NCI-H1092 (cell line): Measurements from ENCODE around the gene SPACA4.
"Not testable (repeated sequence)": the region's sequence is repeated elsewhere in the genome, so short reads cannot be mapped to it uniquely, and the experiment has no call there.

Source experiments
- DNase-seq: peaks from one replicate; lab custom pipeline; 2025; lab: John Stamatoyannopoulos, UW

The SPACA4 gene, protein sequence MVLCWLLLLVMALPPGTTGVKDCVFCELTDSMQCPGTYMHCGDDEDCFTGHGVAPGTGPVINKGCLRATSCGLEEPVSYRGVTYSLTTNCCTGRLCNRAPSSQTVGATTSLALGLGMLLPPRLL

DNA sequence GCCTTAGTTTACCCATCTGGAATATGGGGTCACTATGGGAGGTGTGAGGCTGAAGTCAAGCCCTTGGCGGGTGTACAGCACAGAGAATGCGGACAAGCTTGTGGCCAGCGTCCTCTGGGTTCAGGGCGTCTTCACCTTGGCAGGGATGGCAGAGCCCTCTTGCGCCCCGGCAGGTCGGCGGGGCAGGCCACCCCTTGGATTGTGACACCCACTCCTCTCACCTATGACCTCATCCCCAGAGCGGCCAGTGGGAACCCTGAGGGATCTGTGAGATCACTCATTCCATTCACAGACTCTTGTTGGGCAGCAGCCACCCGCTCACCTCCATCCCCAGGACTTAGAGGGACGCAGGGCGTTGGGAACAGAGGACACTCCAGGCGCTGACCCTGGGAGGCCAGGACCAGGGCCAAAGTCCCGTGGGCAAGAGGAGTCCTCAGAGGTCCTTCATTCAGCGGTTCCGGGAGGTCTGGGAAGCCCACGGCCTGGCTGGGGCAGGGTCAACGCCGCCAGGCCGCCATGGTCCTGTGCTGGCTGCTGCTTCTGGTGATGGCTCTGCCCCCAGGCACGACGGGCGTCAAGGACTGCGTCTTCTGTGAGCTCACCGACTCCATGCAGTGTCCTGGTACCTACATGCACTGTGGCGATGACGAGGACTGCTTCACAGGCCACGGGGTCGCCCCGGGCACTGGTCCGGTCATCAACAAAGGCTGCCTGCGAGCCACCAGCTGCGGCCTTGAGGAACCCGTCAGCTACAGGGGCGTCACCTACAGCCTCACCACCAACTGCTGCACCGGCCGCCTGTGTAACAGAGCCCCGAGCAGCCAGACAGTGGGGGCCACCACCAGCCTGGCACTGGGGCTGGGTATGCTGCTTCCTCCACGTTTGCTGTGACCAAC is at the start of gene SPACA4:
Gene SPACA4, plus strand, starts transcription at position 280 of the 896 bp plus-strand sequence. Its CDS starts 237 bp downstream, at position 517.
- DNase-seq, result no peak

DNA sequence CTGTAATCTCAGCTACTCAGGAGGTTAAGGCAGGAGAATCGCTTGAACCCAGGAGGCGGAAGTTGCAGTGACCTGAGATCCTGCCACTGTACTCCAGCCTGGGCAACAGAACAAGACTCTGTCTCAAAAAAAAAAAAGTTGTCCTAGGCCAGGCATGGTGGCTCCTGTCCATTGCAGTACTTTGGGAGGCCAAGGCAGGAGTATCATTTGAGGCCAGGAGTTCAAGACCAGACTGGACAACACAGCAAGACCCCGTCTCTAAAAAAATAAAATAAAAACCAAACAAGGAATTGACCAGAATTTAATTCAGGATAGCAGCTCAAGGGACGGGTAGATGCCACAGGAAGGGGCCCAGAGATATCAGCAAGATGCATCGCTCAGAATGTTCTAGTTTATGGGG is 49.7 kb upstream of the SPACA4 start:
- no peak for DNase-seq

DNA sequence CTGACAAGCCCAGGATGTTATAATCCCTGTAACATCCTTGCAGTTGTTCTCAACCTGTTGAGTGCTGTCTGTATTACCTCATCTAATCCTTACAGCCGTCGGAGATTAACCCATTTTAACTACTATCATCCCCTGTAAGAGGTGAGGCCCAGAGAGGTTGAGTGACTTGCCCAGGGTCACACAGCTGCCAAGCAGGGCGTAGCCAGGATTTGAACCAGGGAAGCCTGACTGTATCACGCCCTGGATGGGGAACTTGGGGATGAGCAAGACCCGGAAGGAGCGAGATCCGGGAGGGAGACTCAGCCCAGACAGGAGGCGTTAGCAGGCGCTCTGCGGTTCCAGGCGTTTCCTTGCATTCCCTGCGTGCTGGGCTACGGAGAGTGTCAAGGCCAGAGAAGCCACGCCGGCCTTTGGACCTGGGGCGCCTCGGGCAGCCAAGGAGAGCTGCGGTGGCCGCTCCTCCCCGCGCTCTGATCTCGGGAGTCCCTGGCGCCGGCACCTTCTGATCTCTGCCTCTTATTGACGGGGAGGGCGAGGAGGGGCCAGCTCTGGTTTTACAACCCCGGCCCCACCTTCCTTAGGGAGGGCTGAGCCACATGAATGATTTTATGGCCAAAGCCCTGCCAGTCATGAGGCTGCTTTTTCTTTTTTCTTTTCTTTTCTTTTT is 48.4 kb upstream of the SPACA4 start:
- DNase-seq, result no peak

DNA sequence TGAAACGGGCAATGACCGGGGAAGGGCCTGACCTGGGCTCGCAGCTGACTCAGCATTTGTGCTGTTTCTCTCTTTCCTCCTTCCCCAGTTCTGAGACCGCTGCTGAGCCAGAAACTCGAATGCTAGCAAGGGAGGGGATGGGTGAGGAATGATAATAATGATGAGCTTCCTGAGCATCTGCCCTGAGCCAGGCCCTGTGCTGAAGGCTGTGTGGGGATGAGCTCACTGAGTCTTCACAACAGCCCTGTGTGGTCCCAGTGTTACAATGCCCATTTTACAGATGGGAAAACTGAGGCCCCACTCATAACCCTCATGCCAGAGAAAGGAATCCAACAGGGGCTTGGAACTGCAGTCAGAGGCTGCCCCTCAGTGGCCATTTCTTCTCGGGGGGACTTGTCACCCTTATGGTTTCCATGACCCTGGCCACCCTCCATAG is 46.4 kb upstream of the SPACA4 start:
- no peak for DNase-seq

DNA sequence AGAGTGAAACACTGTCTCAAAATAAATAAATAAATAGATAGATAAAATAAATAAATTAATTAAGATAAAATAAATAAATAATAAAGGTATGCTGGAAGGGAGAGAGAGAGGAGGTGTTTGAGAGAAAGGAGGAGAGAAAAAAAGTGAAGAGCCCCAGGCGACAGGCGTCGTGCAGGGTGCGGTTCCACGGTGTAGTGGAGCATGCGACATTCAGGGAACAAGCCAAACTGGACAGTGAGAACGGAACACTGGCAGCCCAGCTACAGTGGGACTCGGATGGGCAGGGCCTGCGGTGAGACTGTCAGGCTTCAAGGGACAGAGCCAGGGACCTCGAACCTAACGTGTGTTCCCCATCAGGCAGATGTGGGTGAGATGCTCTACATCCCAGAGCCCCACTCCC is 45.1 kb upstream of the SPACA4 start:
- DNase-seq, result no peak

DNA sequence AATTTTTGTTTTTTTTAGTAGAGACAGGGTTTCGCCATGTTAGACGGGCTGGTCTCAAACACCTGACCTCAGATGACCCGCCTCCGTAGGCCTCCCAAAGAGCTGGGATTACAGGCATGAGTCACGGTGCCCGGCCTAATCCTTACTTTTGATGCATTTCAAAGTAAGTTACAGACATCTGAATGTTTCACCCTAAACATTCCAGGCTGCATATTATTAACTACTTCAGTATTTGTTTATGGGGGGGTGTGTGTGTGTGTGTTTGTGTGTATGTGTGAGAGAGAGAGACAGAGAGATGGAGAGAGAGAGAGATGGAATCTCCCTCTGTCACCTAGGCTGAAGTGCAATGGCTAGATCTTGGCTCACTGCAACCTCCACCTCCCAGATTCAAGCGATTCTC is 41.5 kb upstream of the SPACA4 start:
- no peak for DNase-seq

DNA sequence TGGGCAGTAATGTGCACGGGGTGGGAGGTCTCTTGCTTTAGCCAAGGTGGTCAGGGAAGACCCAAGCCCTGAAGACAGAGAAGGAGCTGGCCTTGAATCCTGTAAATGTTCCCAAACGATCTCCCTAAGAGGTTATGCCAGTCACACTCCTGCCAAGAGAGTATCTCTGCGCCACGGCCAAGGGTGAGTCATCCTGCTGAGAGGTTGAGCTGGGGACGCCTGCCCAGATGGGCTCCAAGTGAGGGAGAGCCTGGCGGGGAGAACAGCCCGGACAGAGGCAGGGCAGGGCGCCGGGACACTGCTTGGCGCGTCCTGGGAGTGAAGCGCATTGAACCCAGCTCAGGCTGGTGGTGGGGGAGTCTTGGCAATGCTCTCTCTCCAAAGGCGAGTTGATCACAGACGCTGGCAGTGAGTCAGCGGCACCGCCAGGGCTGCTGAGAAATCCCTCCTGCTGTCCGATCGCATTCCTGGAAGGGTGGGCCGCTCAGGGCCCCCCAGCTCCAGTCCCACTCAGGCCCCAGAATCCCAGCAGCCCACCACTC is 38.1 kb upstream of the SPACA4 start:
- DNase-seq, result no peak

DNA sequence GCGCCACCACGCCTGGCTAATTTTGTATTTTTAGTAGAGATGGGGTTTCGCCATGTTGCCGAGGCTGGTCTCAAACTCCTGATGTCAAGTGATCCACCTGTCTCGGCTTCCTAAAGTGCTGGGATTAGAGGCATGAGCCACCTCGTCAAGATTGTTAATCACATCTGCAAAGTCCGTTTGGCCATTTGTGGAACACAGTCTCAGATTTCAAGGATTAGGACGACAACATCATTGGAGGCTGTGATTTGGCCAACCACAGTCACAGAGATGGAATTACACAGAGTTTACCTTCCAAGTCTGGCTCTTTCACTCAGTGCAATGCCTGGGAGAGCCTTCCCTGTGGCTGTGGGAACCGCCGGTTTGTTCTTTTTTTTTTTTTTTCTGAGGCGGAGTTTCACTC is 36.7 kb upstream of the SPACA4 start:
- DNase-seq, result no peak

DNA sequence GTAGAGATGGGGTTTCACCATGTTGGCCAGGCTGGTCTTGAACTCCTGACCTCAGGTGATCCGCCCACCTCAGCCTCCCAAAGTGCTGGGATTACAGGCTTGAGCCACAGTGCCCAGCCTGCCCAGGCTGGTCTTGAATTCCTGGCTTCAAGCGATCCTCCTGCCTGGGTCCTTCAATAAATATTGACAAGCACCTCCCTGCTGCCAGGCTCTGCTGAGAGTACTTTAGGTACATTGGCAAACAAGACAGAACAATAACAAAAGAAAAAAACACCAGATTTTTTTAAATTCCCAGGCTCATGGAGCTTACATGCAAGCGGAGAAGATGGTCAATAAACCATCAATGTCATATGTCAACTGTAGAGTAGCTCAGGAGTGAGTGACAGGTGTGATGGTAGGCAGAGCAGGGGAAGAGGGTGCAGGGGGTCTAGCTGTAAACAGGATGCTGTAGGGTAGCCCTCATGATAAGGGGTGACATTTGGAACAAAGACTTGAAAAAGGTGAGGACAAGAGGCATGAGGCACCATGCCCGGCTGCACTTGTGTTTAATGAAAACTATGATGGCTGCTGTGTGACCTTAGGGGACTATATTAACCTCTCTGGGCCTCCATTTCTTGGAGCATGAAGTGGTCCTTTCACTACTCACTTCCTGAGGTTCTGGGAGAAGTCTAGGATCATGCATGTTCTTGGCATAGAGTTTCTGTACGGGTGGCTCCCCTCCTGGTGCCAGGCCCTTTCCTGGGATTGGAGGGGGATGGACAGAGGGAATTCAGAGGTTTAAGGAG is 35.0 kb upstream of the SPACA4 start:
- no peak for DNase-seq

DNA sequence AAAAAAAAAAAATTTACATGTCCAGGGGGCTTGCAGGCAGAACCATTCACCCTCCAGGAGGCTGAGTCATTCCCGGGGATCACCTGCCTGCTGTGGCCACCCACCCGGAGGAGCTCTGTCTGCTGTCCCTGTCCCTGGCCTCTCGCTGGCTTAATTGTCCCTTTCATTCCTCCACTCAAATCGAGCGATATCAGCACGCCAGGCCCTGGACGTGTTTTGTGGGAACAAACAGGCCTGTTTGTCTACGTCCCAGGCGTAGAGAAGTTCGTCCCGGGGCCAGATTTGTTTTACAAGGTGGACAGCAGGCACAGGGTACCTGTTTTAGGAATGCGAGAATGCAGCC is 33.4 kb upstream of the SPACA4 start:
- DNase-seq, result no peak

DNA sequence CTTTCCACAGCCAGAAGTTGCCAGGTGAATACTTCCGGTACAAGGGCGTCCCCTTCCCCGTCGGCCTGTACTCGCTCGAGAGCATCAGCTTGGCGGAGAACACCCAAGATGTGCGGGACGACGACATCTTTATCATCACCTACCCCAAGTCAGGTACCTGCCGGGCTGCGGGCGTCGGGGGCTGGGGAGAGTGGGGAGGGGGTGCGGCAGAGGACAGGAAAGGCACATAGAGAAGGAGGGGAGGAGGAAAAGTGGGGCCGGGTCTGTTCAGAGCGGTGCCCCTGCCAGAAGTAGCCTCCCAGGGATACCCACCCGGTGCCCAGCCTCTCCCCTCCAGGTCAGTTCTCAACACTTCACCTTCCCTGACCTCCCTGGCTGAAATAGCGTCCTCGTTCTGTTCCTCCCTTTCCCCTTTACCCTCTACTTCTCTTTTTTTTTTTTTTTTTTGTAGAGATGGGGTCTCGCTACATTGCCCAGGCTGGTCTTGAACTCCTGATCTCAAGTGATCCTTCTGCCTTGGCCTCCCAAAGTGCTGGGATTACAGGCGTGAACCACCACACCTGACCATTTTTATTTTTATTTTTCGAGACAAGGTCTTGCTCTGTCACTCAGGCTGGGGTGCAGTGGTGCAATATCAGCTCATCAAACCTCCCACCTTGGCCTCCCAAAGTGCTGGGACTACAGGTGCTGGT is 30.5 kb upstream of the SPACA4 start:
- no peak for DNase-seq

DNA sequence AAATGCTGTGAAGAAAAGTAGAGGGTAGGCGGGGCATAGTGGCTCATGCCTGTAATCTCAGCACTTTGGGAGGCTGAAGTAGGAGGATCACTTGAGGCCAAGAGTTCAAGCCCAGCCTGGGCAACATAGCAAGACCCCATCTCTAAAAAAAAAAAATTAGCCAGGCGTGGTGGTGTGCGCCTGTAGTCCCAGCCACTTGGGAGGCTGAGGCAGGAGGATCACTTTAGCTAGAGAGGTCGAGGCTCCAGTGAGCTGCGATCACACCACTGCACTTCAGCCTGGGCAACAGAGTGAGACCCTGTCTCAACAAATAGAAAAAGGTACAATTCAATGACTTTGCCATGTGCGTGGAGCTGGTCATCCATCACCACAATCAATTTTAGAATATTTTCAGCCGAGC is 28.6 kb upstream of the SPACA4 start:
- DNase-seq, result not testable (repeated sequence)

DNA sequence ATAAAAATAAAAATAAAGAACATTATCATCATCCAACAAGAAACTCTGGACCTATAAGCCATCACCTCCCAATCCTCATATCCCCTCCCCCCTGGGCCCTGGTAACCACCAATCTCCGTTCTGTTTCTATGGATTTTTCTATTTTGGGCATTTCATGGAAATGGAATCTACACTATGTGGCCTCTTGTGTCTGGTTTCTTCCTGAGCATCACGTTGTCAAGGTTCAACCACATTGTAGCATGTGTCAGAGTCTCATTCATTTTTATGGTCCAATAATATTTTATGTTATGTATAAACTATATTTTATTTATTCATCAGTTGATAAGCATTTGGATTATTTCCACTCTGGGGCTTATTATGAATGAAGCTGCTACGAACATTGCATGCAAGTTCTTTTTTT is 27.7 kb upstream of the SPACA4 start:
- DNase-seq, result no peak

DNA sequence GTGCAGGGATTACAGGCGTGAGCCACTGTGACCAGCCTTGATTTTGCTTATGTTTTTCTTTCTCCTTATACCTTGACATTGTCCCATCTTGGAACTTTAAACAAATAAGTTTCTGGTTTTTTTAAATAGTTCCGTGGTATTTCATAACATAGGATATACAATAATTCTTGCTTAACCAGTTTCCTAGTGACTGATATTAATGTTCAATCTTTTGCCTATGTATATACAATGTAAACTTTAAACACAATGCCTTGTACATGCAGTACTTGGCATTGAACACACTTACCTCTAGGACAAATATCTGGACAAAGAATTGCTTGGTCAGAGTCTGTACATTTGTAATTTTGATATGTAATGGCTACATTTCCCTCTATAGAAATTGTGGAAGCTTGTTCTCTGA is 24.4 kb upstream of the SPACA4 start:
- no peak for DNase-seq

DNA sequence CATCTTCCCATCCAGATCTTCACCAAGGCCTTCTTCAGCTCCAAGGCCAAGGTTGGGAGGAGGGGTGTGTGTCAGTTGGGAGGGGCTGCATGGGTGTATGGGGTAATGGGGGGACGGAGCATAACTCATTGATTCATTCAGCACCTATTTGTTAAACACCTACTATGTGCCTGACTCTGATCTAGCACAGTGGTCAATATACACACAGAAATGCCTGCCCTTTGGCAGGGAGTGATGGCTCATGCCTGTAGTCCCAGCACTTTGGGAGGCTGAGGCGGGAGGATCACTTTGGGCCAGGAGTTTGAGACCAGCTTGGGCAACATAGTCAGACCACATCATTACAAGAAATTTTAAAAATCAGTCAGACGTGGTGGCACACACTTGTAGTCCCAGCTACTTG is 19.2 kb upstream of the SPACA4 start:
- DNase-seq, result no peak

DNA sequence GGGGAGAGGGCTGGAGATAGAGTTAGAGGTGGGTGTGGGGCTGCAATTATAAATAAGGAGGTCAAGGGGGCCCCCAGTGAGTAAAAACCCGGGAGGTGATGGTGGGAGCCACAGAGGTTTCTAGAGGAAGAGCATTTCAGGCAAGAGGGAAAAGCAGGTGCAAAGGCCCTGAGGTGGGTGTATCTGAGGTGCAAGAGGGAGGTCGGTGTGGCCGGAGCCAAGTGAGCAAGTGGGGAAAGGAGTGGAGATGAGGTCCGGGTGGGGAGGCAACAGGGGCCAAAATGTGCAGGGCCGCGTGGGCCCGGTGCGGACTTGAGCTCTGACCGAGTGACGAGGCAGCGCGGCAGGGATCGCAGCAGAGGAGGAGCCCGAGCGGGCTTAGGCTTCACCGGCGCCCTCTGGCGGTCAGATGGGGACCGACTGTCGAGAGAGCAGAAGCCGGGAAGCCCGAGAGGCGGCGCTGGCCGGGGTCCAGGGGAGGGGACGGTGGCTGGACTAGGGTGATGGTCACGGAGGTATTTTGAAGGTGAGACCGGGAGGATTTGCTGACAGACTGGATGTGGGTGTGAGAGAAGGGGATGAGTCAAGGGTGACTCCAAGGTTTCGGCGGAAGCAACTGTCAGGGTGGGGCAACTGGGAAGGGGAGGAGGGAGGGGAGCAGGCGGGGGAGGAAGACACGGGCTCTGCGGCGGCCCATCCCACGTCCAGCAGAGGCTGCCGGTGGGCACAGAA is 17.7 kb upstream of the SPACA4 start:
- peak; percentile 56 for DNase-seq

DNA sequence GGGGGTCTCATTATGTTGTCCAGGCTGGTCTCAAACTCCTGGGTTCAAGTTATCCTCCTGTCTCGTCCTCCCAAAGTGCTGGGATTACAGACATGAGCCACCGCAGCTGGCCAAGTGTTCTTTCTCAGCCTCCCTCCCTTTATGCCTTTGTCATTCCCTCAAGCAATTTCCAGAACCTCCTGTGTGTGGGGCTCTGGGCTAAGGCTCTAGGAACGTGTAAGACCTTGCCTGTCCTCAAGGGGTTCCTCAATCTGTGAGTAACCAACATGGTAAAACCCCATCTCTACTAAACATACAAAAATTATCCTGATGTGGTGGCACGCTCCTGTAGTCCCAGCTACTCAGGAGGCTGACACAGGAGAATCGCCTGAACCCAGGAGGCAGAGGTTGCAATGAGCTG is 15.5 kb upstream of the SPACA4 start:
- no peak for DNase-seq

DNA sequence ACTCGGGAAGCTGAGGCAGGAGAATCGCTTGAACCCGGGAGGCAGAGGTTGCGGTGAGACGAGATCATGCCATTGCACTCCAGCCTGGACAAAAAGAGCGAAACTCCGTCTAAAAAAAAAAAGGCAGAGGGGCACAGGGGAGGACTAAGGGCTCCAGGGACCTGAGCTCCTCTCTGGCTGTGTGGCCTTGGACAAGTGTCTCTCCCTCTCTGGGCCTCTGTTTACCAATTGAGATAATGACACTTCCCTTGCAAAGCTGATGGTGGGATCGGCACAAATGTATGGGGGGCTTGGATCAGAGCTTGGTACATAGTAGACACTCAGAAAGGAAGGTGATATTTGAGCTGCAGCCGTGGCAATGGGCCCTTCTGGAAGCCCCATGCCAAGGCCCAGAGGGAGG is 11.4 kb upstream of the SPACA4 start:
- no peak for DNase-seq

DNA sequence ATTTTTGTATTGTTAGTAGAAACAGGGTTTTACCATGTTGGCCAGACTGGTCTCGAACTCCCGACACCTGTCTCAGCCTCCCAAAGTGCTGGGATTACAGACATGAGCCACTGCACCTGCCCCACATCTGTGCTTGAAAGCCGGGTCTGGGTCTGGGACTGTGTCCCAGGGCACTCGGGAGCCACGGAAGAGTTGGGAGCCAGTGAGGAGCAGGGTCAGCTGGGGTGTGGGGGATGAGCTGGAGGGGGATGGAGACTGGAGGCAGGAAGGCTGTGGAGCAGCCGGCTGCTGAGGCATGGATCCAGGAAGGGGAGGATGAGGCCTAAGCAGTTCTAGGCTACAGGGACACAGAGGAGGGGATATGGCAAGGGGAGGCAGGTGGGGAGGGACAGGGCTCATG is 10.7 kb upstream of the SPACA4 start:
- no peak for DNase-seq

DNA sequence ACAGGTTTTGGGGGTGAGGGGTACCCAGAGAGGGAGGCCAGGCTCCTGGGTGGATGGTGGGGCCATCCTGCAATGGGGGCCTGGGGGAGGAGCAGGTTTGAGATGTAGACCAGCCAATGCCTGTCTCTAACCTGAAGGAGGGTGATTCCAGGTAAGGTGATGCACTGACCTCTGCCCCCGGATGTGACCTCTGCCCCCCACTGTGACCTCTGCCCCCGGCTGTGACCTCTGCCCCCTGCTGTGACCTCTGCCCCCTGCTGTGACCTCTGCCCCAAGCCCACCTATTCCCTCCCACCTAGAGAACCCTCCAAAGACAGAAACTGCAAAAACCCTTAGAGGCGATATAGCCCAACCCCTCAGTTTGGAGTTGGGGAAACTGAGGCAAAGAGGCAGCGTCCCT is 10.3 kb upstream of the SPACA4 start:
- DNase-seq, result no peak
